PC-3 (cell line): ENCODE results near the gene C16orf74.

ENCODE experiments used
- EZH2 ChIP-seq: fragments of 300-600 bp; sonication (generic); IDR thresholded peaks from one replicate; pipeline ENCODE4 v1.6.1; 2017; ENCODE audit warnings: antibody characterized with exemption, mild to moderate bottlenecking, low read length; ENCODE audit not compliant: unreplicated experiment
- TF ChIP-seq, protein P1 (sequence below): fragments of 300-600 bp; sonication (generic); conservative IDR thresholded peaks from 2 replicates; pipeline ENCODE4 v1.5.1; 2017; ENCODE audit warnings: antibody characterized with exemption, low read depth, mild to moderate bottlenecking, low read length

DNA sequence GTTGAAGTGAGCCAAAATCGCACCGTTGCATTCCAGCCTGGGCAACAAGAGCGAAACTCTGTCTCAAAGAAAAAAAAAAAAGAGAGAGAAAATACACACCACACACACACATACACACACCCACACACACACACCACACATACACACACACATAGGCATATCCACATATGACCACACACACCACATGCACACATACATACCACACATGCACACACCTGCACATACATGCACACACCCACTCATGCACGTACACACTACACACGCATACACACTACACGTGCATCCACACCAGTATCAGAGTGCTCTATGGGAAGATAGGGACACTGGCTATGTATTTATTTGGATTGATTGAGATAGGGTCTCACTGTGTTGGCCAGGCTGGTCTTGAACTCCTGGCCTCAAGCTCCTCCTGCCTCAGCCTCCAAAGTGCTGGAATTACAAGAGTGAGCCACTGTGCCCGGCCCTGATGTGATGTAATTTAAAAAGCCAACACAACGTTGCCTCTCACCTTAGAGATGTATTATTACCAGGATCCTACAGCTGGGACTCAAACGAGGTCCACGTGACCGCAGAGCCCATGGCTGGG is 44.4 kb downstream of the C16orf74 start:
- TF ChIP-seq, protein P1, sequence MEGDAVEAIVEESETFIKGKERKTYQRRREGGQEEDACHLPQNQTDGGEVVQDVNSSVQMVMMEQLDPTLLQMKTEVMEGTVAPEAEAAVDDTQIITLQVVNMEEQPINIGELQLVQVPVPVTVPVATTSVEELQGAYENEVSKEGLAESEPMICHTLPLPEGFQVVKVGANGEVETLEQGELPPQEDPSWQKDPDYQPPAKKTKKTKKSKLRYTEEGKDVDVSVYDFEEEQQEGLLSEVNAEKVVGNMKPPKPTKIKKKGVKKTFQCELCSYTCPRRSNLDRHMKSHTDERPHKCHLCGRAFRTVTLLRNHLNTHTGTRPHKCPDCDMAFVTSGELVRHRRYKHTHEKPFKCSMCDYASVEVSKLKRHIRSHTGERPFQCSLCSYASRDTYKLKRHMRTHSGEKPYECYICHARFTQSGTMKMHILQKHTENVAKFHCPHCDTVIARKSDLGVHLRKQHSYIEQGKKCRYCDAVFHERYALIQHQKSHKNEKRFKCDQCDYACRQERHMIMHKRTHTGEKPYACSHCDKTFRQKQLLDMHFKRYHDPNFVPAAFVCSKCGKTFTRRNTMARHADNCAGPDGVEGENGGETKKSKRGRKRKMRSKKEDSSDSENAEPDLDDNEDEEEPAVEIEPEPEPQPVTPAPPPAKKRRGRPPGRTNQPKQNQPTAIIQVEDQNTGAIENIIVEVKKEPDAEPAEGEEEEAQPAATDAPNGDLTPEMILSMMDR = no peak
- TF ChIP-seq EZH2 = no peak
